C4-2B (cell line): ENCODE measurements around the gene CHPF2.

Source experiments
- H3K27ac ChIP-seq: fragments of 450-650 bp; 2 replicates; pipeline ENCODE4 v1.5.1; 2017
- CTCF ChIP-seq: fragments of 450-650 bp; conservative IDR thresholded peaks from 2 replicates; pipeline ENCODE4 v1.5.1; 2017; ENCODE audit warnings: mild to moderate bottlenecking
- ZFX ChIP-seq: fragments of 450-650 bp; IDR thresholded peaks from 2 replicates; pipeline ENCODE4 v1.6.1; 2017

CHPF2 gene

GRCh38 chr7:151249034-151249731, 16.9 kb downstream of the CHPF2 start:
- peak overlapping the region; percentile 77 for H3K27ac ChIP-seq
- TF ChIP-seq ZFX: peak; percentile 96
- no peak for TF ChIP-seq CTCF

- H3K27ac ChIP-seq: peak overlapping the region; percentile 77
- no peak for TF ChIP-seq CTCF
- no peak for TF ChIP-seq ZFX
These were observed 17.4 kb downstream of the CHPF2 start for GRCh38 chr7:151249732-151250072.

GRCh38 chr7:151250181-151251132, 18.2 kb downstream of the CHPF2 start:
- no peak for TF ChIP-seq CTCF
- TF ChIP-seq ZFX: no peak
- peak overlapping the region; percentile 77; the same call in 1 of the 2 replicates for H3K27ac ChIP-seq

- H3K27ac ChIP-seq: peak overlapping the region; percentile 57
These were observed 19.0 kb downstream of the CHPF2 start for GRCh38 chr7:151251328-151251688.

GRCh38 chr7:151251689-151252560, 19.6 kb downstream of the CHPF2 start:
- peak; percentile 80; the same call in 1 of the 2 replicates for TF ChIP-seq ZFX
- no peak for TF ChIP-seq CTCF
- H3K27ac ChIP-seq: peak overlapping the region; percentile 57

More at GRCh38 chr7:151251328-151251688, 19.0 kb downstream of the CHPF2 start:
- TF ChIP-seq CTCF (no peak), ZFX (no peak)

GRCh38 chr7:151252561-151252835, 20.2 kb downstream of the CHPF2 start:
- H3K27ac ChIP-seq: peak overlapping the region; percentile 57; the same call in 1 of the 2 replicates
- TF ChIP-seq ZFX (no peak), CTCF (no peak)
